Measurements from ENCODE around the gene MED26. TPM values are rescaled to one million over a fixed set of nuclear protein-coding genes. Genes with fewer than 3 reads are reported as not detected.

MED26 gene
- total and polyA plus RNA-seq, 9 of the 15 experiments (the other 6 are each of a cell fraction or from before 2014, with no cell fraction given): 0.71 to 15.1 (median 6.2) TPM

GRCh38 chr19:16581145-16581970 lies 46.6 kb downstream of the MED26 start (continued):
- TF ChIP-seq CTCF (IDR thresholded peaks at IDR 0.05 in 2 of 3, conservative IDR thresholded peaks at IDR 0.05 in 1 of 3; ENCODE audit: insufficient read depth in 2 of 3, low read depth in 1 of 3, low read length in 3 of 3) (peak in 1 of 3 experiments; percentile 6; a peak in 1 of 6 replicates), CREB3 (tag; conservative IDR thresholded peaks at IDR 0.05; ENCODE audit: low read depth) (0 out of 2 replicates have a peak, but pooled peaks have one; percentile 14), SAP30 (IDR thresholded peaks at IDR 0.05; ENCODE audit: borderline replicate concordance, insufficient read depth, low read depth, low read length, poor library complexity, severe bottlenecking) (no peak), CREM (IDR thresholded peaks at IDR 0.05; ENCODE audit: low read depth) (peak; percentile 44), SMARCA4 (IDR thresholded peaks at IDR 0.05) (peak; percentile 54; the same call in 1 of the 2 replicates), EP300 (IDR thresholded peaks at IDR 0.05; ENCODE audit: low read length) (0 out of 2 replicates have a peak, but pooled peaks have one; percentile 33), ZNF197 (CRISPR knock-in tag; IDR thresholded peaks at IDR 0.05; ENCODE audit: low read depth) (no peak), EGR1 (conservative IDR thresholded peaks at IDR 0.05) (peak; percentile 65; the same call in 1 of the 2 replicates), E2F6 (IDR thresholded peaks at IDR 0.05; ENCODE audit: borderline replicate concordance in 1 of 2, extremely low read depth in 1 of 2, insufficient read depth in 1 of 2, insufficient read length in 1 of 2, low read depth in 1 of 2, low read length in 1 of 2, poor library complexity in 1 of 2, severe bottlenecking in 1 of 2) (peak; percentile 29 to 60), ESRRA (IDR thresholded peaks at IDR 0.05; ENCODE audit: borderline replicate concordance, low read depth) (peak; percentile 42; the same call in 1 of the 2 replicates), ZNF316 (IDR thresholded peaks at IDR 0.05) (peak; percentile 70)
- TF ChIP-seq, protein P1, sequence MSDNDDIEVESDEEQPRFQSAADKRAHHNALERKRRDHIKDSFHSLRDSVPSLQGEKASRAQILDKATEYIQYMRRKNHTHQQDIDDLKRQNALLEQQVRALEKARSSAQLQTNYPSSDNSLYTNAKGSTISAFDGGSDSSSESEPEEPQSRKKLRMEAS (CRISPR knock-in tag; IDR thresholded peaks at IDR 0.05): peak; percentile 69
- TF ChIP-seq, protein P2, sequence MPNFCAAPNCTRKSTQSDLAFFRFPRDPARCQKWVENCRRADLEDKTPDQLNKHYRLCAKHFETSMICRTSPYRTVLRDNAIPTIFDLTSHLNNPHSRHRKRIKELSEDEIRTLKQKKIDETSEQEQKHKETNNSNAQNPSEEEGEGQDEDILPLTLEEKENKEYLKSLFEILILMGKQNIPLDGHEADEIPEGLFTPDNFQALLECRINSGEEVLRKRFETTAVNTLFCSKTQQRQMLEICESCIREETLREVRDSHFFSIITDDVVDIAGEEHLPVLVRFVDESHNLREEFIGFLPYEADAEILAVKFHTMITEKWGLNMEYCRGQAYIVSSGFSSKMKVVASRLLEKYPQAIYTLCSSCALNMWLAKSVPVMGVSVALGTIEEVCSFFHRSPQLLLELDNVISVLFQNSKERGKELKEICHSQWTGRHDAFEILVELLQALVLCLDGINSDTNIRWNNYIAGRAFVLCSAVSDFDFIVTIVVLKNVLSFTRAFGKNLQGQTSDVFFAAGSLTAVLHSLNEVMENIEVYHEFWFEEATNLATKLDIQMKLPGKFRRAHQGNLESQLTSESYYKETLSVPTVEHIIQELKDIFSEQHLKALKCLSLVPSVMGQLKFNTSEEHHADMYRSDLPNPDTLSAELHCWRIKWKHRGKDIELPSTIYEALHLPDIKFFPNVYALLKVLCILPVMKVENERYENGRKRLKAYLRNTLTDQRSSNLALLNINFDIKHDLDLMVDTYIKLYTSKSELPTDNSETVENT (CRISPR knock-in tag; IDR thresholded peaks at IDR 0.05): no peak
- TF ChIP-seq, protein P3, sequence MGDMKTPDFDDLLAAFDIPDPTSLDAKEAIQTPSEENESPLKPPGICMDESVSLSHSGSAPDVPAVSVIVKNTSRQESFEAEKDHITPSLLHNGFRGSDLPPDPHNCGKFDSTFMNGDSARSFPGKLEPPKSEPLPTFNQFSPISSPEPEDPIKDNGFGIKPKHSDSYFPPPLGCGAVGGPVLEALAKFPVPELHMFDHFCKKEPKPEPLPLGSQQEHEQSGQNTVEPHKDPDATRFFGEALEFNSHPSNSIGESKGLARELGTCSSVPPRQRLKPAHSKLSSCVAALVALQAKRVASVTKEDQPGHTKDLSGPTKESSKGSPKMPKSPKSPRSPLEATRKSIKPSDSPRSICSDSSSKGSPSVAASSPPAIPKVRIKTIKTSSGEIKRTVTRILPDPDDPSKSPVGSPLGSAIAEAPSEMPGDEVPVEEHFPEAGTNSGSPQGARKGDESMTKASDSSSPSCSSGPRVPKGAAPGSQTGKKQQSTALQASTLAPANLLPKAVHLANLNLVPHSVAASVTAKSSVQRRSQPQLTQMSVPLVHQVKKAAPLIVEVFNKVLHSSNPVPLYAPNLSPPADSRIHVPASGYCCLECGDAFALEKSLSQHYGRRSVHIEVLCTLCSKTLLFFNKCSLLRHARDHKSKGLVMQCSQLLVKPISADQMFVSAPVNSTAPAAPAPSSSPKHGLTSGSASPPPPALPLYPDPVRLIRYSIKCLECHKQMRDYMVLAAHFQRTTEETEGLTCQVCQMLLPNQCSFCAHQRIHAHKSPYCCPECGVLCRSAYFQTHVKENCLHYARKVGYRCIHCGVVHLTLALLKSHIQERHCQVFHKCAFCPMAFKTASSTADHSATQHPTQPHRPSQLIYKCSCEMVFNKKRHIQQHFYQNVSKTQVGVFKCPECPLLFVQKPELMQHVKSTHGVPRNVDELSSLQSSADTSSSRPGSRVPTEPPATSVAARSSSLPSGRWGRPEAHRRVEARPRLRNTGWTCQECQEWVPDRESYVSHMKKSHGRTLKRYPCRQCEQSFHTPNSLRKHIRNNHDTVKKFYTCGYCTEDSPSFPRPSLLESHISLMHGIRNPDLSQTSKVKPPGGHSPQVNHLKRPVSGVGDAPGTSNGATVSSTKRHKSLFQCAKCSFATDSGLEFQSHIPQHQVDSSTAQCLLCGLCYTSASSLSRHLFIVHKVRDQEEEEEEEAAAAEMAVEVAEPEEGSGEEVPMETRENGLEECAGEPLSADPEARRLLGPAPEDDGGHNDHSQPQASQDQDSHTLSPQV (IDR thresholded peaks at IDR 0.05): peak; percentile 87

Data from K562 (cell line).